DMS114 treated with DMSO at 0.1 percent for 48 hours (cell line): ENCODE results near the gene DHRSX.
"Not testable (repeated sequence)": the region's sequence is repeated elsewhere in the genome, so short reads cannot be mapped to it uniquely, and the experiment has no call there.

Experiments
- DNase-seq: peaks from one replicate; lab custom pipeline; 2025; ENCODE audit not compliant: unreplicated experiment; lab: John Stamatoyannopoulos, UW

DHRSX gene

GRCh38 chrX:2320580-2321327 lies 180.0 kb downstream of the DHRSX start:
- no peak for DNase-seq

GRCh38 chrX:2320089-2320488 lies 180.7 kb downstream of the DHRSX start:
- no peak for DNase-seq

GRCh38 chrX:2318371-2318770 lies 182.4 kb downstream of the DHRSX start:
- no peak for DNase-seq

- DNase-seq = no peak
These were observed 183.2 kb downstream of the DHRSX start for GRCh38 chrX:2317527-2318055.

- DNase-seq = no peak
These were observed 184.2 kb downstream of the DHRSX start for GRCh38 chrX:2316534-2316933.

GRCh38 chrX:2315434-2315833 lies 185.3 kb downstream of the DHRSX start:
- no peak for DNase-seq

GRCh38 chrX:2314831-2315365 lies 185.9 kb downstream of the DHRSX start:
- DNase-seq = no peak

GRCh38 chrX:2313864-2314640 lies 186.7 kb downstream of the DHRSX start:
- DNase-seq = no peak

- DNase-seq = not testable (repeated sequence)
These were observed 188.7 kb downstream of the DHRSX start for GRCh38 chrX:2312061-2312591.

GRCh38 chrX:2311501-2311900 lies 189.3 kb downstream of the DHRSX start:
- no peak for DNase-seq

GRCh38 chrX:2301901-2302300 lies 198.9 kb downstream of the DHRSX start:
- DNase-seq = no peak

GRCh38 chrX:2299871-2300270 lies 200.9 kb downstream of the DHRSX start:
- DNase-seq = no peak

GRCh38 chrX:2286731-2287130 lies 214.0 kb downstream of the DHRSX start:
- DNase-seq = no peak

- DNase-seq = no peak
These were observed 216.2 kb downstream of the DHRSX start for GRCh38 chrX:2284601-2285000.

- DNase-seq = no peak
These were observed 216.6 kb downstream of the DHRSX start for GRCh38 chrX:2284133-2284532.

GRCh38 chrX:2283111-2283859 lies 217.5 kb downstream of the DHRSX start:
- DNase-seq = no peak

GRCh38 chrX:2282490-2283090 lies 218.2 kb downstream of the DHRSX start:
- DNase-seq = no peak

GRCh38 chrX:2272337-2272736 lies 228.4 kb downstream of the DHRSX start:
- no peak for DNase-seq

GRCh38 chrX:2271595-2271994 lies 229.2 kb downstream of the DHRSX start:
- not testable (repeated sequence) for DNase-seq

- DNase-seq = not testable (repeated sequence)
These were observed 230.0 kb downstream of the DHRSX start for GRCh38 chrX:2270783-2271182.
